ENCODE results near the gene KYNU.
"Not testable (repeated sequence)": the region's sequence is repeated elsewhere in the genome, so short reads cannot be mapped to it uniquely, and the experiment has no call there.

Gene KYNU

GRCh38 chr2:142872882-142873724 is 4.4 kb upstream of the KYNU start:
- no peak for DNase-seq

DNA sequence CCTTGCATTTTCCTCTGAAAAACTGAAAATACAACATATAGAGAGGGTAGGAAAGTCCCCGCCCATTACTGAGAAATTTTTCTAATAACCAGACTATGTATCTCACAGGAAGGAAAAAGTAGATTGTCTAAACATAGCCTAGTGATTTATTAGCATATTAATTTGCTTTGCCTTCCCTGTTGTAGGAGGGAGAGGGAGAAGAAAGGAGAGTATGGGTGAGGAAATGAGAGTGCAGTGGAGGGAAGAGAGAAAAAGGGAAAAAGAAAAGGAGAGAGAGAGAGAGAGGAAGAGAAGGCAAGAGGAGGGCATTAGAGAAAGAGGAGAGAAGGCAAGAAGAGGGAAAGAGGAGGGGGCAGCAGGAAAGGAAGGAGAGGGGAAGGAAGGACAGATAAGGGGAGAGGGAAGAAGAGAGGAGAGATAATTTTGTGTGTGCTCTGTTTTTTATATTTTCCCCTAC is 3.6 kb upstream of the KYNU start:
- DNase-seq, result no peak

GRCh38 chr2:142874293-142874814 is 3.1 kb upstream of the KYNU start:
- no peak for DNase-seq

DNA sequence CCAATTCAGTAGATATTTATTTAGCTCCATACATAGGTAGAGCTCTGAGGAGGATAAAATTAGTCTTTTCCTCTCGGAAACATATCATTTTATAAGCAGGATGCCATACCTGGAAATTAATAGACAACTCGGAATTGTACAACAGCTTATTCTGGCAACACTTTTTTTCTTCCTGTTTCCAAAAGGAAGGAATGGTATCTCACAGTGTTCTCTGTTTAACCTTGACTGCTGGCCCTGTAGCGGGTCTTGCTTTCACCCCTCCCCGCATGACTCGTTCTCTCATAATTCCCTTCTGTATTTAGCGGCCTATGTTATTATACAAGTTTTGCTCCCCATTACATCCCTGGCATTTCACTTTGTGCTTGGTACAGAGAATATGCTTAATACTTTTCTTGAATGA is 2.5 kb upstream of the KYNU start:
- no peak for DNase-seq

DNA sequence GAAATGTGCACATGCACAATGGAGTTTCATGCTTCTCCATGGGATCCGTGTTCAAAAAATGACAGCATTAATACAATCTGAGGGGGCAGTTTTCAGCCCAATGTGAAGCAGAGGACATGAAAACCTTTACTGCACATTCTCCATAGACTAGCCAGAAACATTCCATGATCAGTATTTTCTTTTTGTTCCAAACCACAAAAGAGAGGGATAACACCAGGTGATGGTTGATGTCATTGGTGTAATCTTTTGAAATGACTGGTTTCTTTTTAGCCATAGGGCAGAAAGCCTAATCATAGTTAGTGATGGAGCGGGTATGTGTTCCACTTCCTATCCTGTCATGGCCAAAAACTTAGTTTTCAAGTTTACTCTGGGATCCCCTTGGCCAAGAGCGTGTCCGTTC is 1.8 kb upstream of the KYNU start:
- no peak for DNase-seq

- no peak for DNase-seq
Measured at GRCh38 chr2:142876423-142876822, 1.0 kb upstream of the KYNU start.

DNA sequence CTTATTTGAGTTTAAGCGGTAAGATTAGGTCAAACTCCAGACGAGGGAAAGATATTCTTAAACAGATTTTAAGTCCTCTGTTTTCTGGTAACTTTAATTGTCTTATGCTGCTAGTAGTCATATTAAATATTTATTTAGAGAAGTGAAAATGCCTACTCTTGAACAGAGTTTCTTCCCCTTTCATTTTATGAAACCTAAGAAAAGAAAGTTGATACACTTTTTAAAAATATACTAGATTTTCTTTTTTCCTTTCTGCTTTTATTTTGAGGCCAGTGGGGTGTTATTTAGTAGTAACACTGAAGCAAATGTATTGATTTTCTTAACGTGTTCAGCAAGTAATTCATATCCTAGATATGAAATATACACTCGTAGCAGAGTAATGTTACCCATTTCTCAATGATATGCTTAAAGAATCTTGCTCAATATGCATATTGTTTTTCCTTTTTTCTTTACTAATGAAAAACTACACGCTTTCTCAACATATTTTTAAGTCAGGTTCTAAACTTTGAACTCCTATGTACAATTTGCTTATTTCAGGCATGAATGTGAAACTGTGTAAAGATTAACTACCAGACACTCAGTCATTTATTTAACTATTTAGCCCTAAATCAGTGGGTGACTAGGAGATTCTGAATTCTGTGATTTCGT is 691 bp downstream of the KYNU start:
- DNase-seq, result no peak

GRCh38 chr2:142879151-142879550 is 1.7 kb downstream of the KYNU start:
- no peak for DNase-seq

DNA sequence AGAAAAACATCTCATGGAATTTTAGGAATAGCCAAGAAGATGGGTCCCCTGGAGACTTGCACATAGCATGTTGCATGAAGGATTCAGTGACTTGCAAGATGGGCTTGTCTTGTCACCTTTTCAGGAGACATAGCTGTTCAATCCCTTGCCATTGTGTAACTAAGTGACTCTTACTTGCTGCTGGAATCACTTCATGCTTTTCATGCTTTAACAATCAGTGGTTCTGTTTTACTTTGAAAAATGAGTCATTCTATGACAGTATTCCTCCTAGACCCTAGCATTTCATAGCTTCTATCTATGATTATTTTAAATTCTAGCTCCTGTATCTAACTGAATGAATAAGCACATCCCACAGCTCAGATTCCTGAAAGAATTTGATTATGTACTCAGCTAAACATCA is 2.8 kb downstream of the KYNU start:
- no peak for DNase-seq

GRCh38 chr2:142881619-142882018 is 4.2 kb downstream of the KYNU start:
- no peak for DNase-seq

- DNase-seq, result not testable (repeated sequence)
Measured at GRCh38 chr2:142882500-142882899, 5.0 kb downstream of the KYNU start.

GRCh38 chr2:142883526-142883925 is 6.1 kb downstream of the KYNU start:
- DNase-seq, result no peak

- DNase-seq, result peak; percentile 33
Measured at GRCh38 chr2:142885543-142885942, 8.1 kb downstream of the KYNU start.

DNA sequence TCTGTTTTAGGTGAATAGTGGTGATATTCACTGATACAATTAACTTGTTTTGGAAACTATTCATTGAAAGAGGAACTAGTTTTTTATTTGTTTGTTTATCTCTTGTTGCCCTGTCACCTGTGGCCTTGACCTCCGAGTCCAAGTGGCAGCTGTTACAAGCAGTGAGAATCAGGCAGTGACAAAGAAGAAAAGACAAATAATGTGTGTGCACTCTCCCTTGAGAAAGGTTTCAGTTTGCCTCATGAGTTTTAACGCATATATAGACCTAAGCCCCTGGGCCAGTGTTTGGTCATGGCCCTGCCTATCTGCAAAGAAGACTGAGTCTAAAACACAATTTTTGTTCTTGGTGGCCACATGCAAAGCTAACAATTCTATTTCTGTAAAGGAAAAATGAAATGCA is 15.3 kb downstream of the KYNU start:
- no peak for DNase-seq

DNA sequence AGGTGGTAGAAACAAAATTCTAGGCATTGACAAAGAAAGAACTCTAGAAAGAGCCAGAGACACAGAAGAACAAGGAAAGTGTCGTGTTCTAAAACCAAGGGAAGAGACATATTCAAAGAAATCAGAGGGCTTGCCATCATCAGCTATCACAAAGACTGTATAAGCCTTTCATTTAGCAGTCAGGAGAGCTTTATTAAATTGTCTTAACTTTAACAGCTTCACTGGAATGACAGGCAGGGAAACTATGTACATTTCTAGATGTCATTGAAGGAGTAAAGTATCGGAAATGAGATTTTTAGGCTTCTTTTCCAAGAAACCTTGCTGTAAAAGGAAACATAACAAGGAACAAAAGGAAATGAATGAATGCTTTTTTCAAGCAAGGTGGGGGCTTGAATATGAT is 15.8 kb downstream of the KYNU start:
- DNase-seq, result no peak

GRCh38 chr2:142897807-142898206 is 20.3 kb downstream of the KYNU start:
- DNase-seq, result no peak

DNA sequence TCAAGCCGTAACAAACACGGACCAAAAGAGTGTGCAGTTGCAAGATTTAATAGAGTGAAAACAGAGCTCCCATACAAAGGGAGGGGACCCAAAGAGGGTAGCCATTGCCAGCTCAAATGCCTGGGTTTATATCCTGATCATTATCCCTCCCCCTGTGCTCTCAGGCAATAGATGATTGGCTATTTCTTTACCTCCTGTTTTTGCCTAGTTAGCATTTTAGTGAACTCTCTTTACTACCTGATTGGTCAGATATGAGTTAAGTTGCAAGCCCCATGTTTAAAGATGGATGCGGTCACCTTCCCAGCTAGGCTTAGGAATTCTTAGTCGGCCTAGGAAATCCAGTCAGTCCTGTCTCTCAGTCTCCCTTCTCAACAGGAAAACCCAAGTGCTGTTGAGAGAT is 22.9 kb downstream of the KYNU start:
- DNase-seq, result not testable (repeated sequence)

DNA sequence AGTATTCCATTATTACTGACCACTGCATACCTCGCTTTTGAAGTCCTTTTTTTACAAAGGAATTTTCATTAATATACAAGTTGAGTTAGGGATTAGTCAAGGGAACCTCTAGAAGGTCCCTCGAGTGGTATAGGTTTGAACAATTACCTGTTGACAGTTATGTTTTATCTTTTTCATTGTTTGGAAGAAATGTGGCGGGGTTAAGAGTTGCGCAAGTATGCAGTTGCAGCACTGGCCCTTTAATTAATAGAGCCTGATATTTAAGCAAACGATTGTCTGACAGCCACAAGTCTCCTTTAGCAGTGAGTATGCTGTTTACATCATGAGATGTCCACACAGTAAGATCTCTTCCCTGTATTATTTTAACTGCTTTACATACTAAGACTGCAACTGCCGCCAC is 24.3 kb downstream of the KYNU start:
- no peak for DNase-seq

DNA sequence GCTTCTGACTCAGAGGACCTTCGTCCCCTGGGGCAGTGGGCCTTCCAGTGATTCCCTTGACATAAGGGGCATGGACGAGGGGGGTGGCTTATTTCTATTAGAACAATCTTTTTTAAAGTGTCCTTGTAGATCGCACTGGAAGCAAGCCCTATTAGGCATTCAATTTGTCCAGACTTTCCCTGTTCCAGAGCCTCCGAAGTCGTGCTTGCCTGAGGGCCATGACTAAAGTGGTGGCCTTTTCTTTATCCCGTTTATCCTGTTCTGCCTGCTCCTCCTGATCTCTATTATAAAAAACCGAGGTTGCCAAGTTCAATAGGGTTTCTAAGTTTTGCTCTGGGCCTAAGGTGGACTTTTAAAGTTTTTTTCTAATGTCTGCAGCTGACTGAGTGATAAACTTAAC is 26.3 kb downstream of the KYNU start:
- DNase-seq, result not testable (repeated sequence)

GRCh38 chr2:142907653-142908052 is 30.2 kb downstream of the KYNU start:
- DNase-seq, result no peak

DNA sequence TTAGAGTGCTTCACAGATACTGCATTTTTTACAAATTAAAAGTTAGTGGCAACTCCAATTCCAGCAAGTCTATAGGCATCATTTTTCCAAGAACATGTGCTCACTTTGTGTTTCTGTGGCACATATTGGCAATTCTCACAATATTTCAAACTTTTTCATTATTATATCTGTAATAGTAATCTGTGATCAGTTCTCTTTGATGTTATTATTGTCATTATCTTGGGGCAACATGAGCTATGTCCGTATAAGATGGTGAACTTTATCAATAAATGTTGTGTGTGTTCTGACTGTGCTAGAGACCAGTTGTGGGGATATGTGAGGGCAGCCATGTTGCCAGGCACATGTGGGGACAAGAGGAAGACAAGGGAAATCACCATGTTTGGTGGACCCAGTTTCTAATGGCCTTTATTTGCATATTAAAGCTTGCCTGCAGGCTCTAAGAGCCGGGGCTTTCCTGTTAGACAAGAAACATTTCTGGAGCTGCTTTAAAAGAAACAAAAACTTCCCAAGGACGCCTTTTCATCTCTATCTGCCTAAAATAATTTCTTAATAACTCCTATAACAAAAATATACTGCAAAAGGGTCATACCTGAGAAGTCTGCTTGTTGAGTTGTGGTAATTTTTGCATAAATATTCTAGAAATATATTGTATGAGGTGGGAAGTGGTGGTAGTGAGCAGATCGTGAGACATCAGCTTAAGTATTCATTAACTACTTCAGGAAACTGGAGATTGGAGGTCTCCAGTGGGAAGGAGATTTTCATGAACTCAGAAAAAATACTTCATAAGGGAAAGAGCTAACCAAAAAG is 37.2 kb downstream of the KYNU start:
- no peak for DNase-seq

DNA sequence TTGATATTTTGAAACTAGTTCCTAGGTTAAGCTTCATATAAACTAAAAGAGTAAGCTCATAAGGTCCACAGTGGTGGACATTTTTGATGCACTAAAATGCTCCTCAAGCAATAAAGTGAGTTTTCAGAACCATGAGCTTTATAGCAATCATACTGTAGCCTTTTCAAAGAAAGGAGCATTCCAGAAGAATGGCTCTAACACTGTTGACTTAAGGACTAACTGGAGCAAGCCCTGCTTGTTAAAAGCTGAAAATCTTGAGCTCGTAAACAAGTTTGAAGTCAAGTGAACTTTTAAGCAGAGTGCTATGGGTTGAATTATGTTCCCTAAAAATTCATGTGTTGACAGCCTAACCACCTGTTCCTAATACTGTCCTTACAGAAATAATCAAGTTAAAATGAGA is 38.0 kb downstream of the KYNU start:
- DNase-seq, result no peak

DNA sequence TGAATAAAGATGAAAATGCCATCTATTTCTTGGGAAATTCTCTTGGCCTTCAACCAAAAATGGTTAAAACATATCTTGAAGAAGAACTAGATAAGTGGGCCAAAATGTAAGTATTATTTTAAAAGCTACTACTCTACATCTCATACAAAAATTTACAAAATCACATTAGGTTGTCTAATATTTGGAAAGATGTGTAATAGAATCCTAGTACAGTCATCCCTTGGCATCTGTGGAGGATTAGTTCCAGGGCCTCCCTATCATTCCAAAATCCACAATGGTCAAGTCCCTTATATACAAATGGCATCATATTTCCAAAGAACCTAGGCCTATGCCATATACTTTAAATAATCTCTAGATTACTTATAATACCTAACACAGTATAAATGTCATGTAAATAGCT is 41.2 kb downstream of the KYNU start:
- DNase-seq, result no peak
